GM19025 (cell line): ENCODE data around the gene TSPAN7.

Source experiments
- ATAC-seq: cut with Tn5 transposase; IDR thresholded peaks from one replicate; pipeline ENCODE4 v1.9.1; 2021; ENCODE audit warnings: mild to moderate bottlenecking, low read depth, moderate library complexity; ENCODE audit not compliant: unreplicated experiment

The TSPAN7 gene, protein sequence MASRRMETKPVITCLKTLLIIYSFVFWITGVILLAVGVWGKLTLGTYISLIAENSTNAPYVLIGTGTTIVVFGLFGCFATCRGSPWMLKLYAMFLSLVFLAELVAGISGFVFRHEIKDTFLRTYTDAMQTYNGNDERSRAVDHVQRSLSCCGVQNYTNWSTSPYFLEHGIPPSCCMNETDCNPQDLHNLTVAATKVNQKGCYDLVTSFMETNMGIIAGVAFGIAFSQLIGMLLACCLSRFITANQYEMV

GRCh38 chrX:38561126-38561868 lies at the start of gene TSPAN7:
TSPAN7 (plus strand) TSS chrX:38561542; CDS start chrX:38561547, 5 bp downstream.
- peak; percentile 88 for ATAC-seq

DNA sequence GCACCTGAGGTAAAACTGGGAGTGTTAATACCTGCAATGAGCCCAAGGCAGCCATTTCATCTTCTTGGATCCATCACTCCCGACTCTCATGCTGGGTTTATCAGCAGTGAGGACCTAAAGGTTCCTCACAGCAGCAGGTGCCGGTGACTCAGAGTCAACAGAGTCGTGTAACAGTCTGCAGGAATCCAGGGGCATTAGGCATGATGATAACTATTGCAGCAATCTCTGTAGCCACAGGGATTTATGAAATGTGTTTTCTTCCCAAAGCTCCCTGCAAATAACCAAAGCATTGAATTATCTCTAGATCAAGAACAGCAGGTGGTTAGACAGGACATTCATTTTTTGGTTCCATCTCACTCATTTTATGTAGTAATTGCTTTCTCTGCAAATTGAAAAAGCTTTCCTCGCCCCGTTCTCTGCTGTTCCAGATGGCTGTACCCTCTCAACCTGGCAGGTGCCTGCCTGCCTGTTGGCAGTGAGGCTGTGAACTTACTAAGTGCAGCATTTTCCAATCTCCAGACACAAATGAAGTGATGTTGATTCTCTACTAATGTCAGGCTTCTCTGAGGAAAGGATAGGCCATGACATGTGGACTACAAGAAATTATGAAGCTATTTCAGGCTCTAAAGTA lies 48.1 kb upstream of the TSPAN7 start:
- ATAC-seq: no peak

- ATAC-seq: no peak
These were observed 47.1 kb upstream of the TSPAN7 start for GRCh38 chrX:38514016-38514854.

DNA sequence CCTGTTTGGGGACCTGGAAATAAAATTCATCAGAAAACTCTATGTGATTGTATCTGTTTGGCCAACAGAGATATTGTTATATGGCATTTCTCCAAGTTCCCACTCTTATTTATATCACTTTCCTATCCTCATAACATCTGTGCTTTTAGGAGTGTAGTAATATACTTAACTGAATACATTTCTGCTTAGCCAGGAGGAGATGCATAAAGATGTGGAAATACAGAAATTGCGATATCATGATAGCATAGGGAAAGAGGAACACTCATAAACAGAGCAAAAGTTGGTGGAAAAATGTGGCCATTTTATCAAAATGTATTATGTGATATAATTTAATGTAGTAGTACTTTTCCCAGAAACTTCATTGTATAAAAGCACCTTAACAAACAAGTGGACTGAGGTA lies 46.1 kb upstream of the TSPAN7 start:
- ATAC-seq: no peak

- no peak for ATAC-seq
These were observed 45.1 kb upstream of the TSPAN7 start for GRCh38 chrX:38516196-38516774.

- ATAC-seq: no peak
These were observed 41.7 kb upstream of the TSPAN7 start for GRCh38 chrX:38519651-38520050.

- ATAC-seq: no peak
These were observed 23.2 kb upstream of the TSPAN7 start for GRCh38 chrX:38538134-38538533.

DNA sequence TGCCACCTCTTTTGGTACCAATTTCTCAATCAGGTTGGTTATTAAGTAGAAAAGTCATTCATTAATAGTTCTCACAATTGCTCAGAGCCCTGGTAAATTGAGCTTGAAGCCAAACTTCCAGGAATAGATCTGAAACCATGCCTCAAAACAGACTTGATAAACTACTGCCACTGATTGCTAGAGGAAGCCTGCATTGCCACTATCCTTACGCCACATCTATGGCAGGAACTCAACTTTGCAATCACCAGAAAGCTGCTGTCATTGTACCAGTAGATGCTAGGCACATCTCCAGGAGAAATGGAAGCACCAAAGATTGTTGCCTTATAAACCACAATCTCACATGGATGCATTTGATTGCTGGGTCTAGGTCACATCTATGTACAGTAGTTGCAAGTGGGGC lies 21.6 kb upstream of the TSPAN7 start:
- no peak for ATAC-seq

GRCh38 chrX:38548508-38548907 lies 12.8 kb upstream of the TSPAN7 start:
- no peak for ATAC-seq

- ATAC-seq: no peak
These were observed 8.6 kb upstream of the TSPAN7 start for GRCh38 chrX:38552721-38553120.

- no peak for ATAC-seq
These were observed 2.7 kb upstream of the TSPAN7 start for GRCh38 chrX:38558686-38559085.

GRCh38 chrX:38560776-38561125 lies 591 bp upstream of the TSPAN7 start:
- no peak for ATAC-seq

- ATAC-seq: no peak
These were observed 793 bp downstream of the TSPAN7 start for GRCh38 chrX:38561951-38562719.

- no peak for ATAC-seq
These were observed 1.7 kb downstream of the TSPAN7 start for GRCh38 chrX:38563030-38563429.

DNA sequence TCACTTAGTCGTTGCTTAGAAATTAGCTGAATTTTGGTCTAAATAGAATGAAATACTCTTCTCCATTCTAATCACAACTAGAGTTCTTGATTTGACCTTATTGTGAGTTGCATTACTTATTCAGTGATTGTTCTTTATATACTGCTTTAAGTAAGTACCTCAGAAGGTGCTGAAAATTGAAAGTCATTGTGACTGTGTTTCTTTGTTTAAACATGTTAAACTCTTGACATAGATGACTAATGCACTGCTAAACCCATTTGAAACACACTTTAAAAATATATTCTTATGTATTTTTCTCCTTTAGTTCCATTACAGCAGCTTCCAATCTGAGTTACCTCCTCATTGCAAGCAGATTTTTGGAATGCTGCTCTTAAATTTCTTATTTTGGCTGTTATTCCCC lies 9.1 kb downstream of the TSPAN7 start:
- no peak for ATAC-seq

GRCh38 chrX:38571058-38571457 lies 9.7 kb downstream of the TSPAN7 start:
- ATAC-seq: no peak

GRCh38 chrX:38574858-38575257 lies 13.5 kb downstream of the TSPAN7 start:
- no peak for ATAC-seq

GRCh38 chrX:38575888-38576287 lies 14.5 kb downstream of the TSPAN7 start:
- ATAC-seq: no peak

DNA sequence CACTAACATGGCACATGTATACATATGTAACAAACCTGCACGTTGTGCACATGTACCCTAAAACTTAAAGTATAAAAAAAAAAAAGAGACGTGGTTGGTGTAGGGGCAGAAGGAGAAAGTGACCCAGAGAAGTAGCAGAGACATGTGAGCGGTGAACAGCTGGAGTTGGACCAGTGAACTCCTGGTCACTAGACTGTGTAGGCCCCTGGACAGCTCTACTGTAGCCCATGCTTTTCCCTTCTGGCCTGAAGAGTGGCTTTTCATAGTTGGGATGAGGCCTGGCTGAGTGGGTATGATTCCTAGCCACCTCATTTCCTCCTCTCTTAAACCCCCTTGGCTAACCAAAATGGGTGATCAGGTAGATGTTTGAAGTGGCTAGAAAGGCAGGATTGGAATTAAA lies 16.4 kb downstream of the TSPAN7 start:
- no peak for ATAC-seq

GRCh38 chrX:38578167-38578566 lies 16.8 kb downstream of the TSPAN7 start:
- no peak for ATAC-seq
